ENCODE data around the gene ITIH4.

ITIH4 gene

GRCh38 chr3:52771702-52772101 is 58.8 kb downstream of the ITIH4 start:
- no peak overlapping the region for H3K27ac ChIP-seq
- no peak for DNase-seq (ENCODE audit: low spot score)
- TF ChIP-seq CTCF (IDR thresholded peaks at IDR 0.05) = no peak
- no peak overlapping the region for H3K4me3 ChIP-seq

- peak overlapping the region; percentile 95 for H3K4me3 ChIP-seq
- no peak for TF ChIP-seq CTCF (IDR thresholded peaks at IDR 0.05)
- no peak for DNase-seq (ENCODE audit: low spot score)
- H3K27ac ChIP-seq = peak overlapping the region; percentile 40 to 77
These were observed 59.2 kb downstream of the ITIH4 start for GRCh38 chr3:52771334-52771681.

- TF ChIP-seq CTCF (IDR thresholded peaks at IDR 0.05) = no peak
- DNase-seq (ENCODE audit: low spot score) = peak; percentile 91
- H3K27ac ChIP-seq = peak within 1 kb of the TSS; percentile 40 to 77
- H3K4me3 ChIP-seq = peak within 1 kb of the TSS; percentile 95
These were observed 59.8 kb downstream of the ITIH4 start, which contains the start of gene NEK4 for GRCh38 chr3:52770496-52771333. TSS of gene NEK4 (minus strand) at chr3:52770940. CDS start at chr3:52770746, 194 bp downstream.

GRCh38 chr3:52769786-52770455 is 60.6 kb downstream of the ITIH4 start:
- TF ChIP-seq CTCF (IDR thresholded peaks at IDR 0.05) = no peak
- Histone ChIP-seq H3K27ac (no peak overlapping the region), H3K4me3 (peak overlapping the region; percentile 95)
- no peak for DNase-seq (ENCODE audit: low spot score)

- no peak for TF ChIP-seq CTCF (IDR thresholded peaks at IDR 0.05)
- H3K27ac ChIP-seq = peak overlapping the region in 1 of 2 donors; percentile 14
- DNase-seq (ENCODE audit: low spot score) = no peak
- H3K4me3 ChIP-seq = no peak overlapping the region
These were observed 67.0 kb downstream of the ITIH4 start for GRCh38 chr3:52763466-52763865.
